OCI-LY7 (cell line): ENCODE results near the gene IFNA21. TPM values are rescaled to one million over a fixed set of nuclear protein-coding genes. Genes with fewer than 3 reads are reported as not detected.
"Not testable (repeated sequence)": the region's sequence is repeated elsewhere in the genome, so short reads cannot be mapped to it uniquely, and the experiment has no call there.

Experiments
- Bru-seq: library from RNA; stranded (reverse); fragments of 400-500 nt; gene quantifications from one replicate; lab custom pipeline; 2021; lab: Mats Ljungman, UMichigan
- BruChase-seq, 2 experiments: library from RNA; stranded (reverse); fragments of 400-500 nt; gene quantifications; one replicate each; lab custom pipeline; 2021; lab: Mats Ljungman, UMichigan
- BruUV-seq: library from RNA; stranded (reverse); fragments of 400-500 nt; replicated peaks from 2 replicates; lab custom pipeline; 2021; lab: Mats Ljungman, UMichigan
- CTCF ChIA-PET: fragments of 300-600 bp; sonication (Branson Sonifier 250); formaldehyde crosslinking; loops from one replicate; lab custom pipeline; 2022; ENCODE audit warnings: antibody characterized with exemption; ENCODE audit not compliant: unreplicated experiment; lab: Charles Lee
- POLR2A ChIA-PET: fragments of 300-600 bp; sonication (Branson Sonifier 250); formaldehyde crosslinking; loops from one replicate; lab custom pipeline; 2022; ENCODE audit warnings: antibody characterized with exemption; lab: Charles Lee
- DNase-seq: peaks from one replicate; pipeline ENCODE4 v3.0.0-alpha.2; 2015; ENCODE audit warnings: low spot score
- H2AFZ ChIP-seq: fragments of 200-600 bp; sonication (generic), shearing (Covaris generic); 2 replicates; pipeline ENCODE4 v1.6.1; 2014; ENCODE audit warnings: mild to moderate bottlenecking, antibody characterized with exemption, low read length, moderate library complexity
- H3K27ac ChIP-seq: fragments of 200-600 bp; sonication (generic); 2 replicates; pipeline ENCODE4 v1.5.1; 2014; ENCODE audit warnings: mixed run types, low read depth, mild to moderate bottlenecking, moderate library complexity, low read length, inconsistent platforms; ENCODE audit not compliant: poor library complexity, severe bottlenecking
- H3K36me3 ChIP-seq: fragments of 200-600 bp; sonication (generic); 2 replicates; pipeline ENCODE4 v1.6.1; 2014; ENCODE audit warnings: mild to moderate bottlenecking, antibody characterized with exemption, low read length, moderate library complexity, mixed read lengths; ENCODE audit not compliant: insufficient read depth
- H3K4me1 ChIP-seq: fragments of 200-600 bp; sonication (generic); 2 replicates; pipeline ENCODE4 v1.5.1; 2014; ENCODE audit warnings: mild to moderate bottlenecking, low read length; ENCODE audit not compliant: insufficient read depth, poor library complexity, severe bottlenecking
- H3K4me2 ChIP-seq: fragments of 200-600 bp; sonication (generic); 2 replicates; pipeline ENCODE4 v1.6.1; 2014; ENCODE audit warnings: mild to moderate bottlenecking, low read length
- H3K4me3 ChIP-seq: fragments of 200-600 bp; sonication (generic); 2 replicates; pipeline ENCODE4 v1.5.1; 2014; ENCODE audit warnings: mild to moderate bottlenecking, low read depth, low read length; ENCODE audit not compliant: poor library complexity, severe bottlenecking
- H3K79me2 ChIP-seq: fragments of 200-600 bp; sonication (generic); 2 replicates; pipeline ENCODE4 v1.6.1; 2016; ENCODE audit warnings: low read depth, mild to moderate bottlenecking, low read length, moderate library complexity, mixed read lengths; ENCODE audit not compliant: insufficient read depth
- H3K9me2 ChIP-seq: fragments of 200-600 bp; sonication (generic); 2 replicates; pipeline ENCODE4 v1.6.1; 2016; ENCODE audit warnings: mild to moderate bottlenecking, low read length, mixed read lengths; ENCODE audit not compliant: insufficient read depth
- H3K9me3 ChIP-seq: fragments of 200-600 bp; sonication (generic); 2 replicates; pipeline ENCODE4 v1.6.1; 2014; ENCODE audit warnings: mild to moderate bottlenecking, mixed run types, low read length, mixed read lengths
- H4K20me1 ChIP-seq: fragments of 200-600 bp; sonication (generic); 2 replicates; pipeline ENCODE4 v1.6.1; 2014; ENCODE audit warnings: mild to moderate bottlenecking, antibody characterized with exemption, low read length, moderate library complexity, mixed read lengths; ENCODE audit not compliant: insufficient read depth
- intact Hi-C: fragments of 100-400 bp; cut with micrococcal nuclease; formaldehyde crosslinking; loops from one replicate; pipeline ENCODE4 v1.10.0; 2022; ENCODE audit not compliant: unreplicated experiment
- long read RNA-seq: library from polyadenylated mRNA; stranded (forward); transcript quantifications from one replicate; pipeline ENCODE4 v2.0.0, GENCODE V29; 2022
- total RNA-seq, 2 experiments: library from RNA; depleted of rRNA in 1 of 2; stranded (reverse); fragments of >200 nt in 1 of 2; shearing (Covaris generic) in 1 of 2; gene quantifications; 2 replicates each; pipeline ENCODE4 v1.2.3, GENCODE V29; 2014 to 2022
- TF ChIP-seq, protein P1 (sequence below): fragments of 200-600 bp; sonication (generic); conservative IDR thresholded peaks from 2 replicates; pipeline ENCODE4 v1.5.1; 2014; ENCODE audit warnings: mild to moderate bottlenecking, antibody characterized with exemption, low read length, moderate library complexity, mixed read lengths

Gene IFNA21
- total RNA-seq (2014; rRNA removed; shearing (Covaris generic)), result not detected in 2 replicates
- total RNA-seq (2022), result not detected in 2 replicates
- not detected for Bru-seq, nascent RNA
- BruChase-seq, experiment 1, labeled RNA remaining after a 6-hour chase, result not detected
- not detected for BruChase-seq, experiment 2, labeled RNA remaining after a 2-hour chase
- long read RNA-seq, result 0 reads

- BruUV-seq, CTCF ChIA-PET: not testable (repeated sequence)
- POLR2A ChIA-PET, result interaction anchor here (0.5 to 0.7 kb wide), 3 partner anchors 56 to 418 kb away, joined by 3 to 8 read pairs (median 3); no protein-coding TSS in a partner anchor
These were observed at the start of gene IFNA21 for GRCh38 chr9:21166560-21166959. TSS of gene IFNA21 (minus strand) at chr9:21166660. CDS start at chr9:21166612, 48 bp downstream.

GRCh38 chr9:21213411-21214326, 47.2 kb upstream of the IFNA21 start:
- TF ChIP-seq, protein P1, sequence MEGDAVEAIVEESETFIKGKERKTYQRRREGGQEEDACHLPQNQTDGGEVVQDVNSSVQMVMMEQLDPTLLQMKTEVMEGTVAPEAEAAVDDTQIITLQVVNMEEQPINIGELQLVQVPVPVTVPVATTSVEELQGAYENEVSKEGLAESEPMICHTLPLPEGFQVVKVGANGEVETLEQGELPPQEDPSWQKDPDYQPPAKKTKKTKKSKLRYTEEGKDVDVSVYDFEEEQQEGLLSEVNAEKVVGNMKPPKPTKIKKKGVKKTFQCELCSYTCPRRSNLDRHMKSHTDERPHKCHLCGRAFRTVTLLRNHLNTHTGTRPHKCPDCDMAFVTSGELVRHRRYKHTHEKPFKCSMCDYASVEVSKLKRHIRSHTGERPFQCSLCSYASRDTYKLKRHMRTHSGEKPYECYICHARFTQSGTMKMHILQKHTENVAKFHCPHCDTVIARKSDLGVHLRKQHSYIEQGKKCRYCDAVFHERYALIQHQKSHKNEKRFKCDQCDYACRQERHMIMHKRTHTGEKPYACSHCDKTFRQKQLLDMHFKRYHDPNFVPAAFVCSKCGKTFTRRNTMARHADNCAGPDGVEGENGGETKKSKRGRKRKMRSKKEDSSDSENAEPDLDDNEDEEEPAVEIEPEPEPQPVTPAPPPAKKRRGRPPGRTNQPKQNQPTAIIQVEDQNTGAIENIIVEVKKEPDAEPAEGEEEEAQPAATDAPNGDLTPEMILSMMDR, result peak; percentile 69
- POLR2A ChIA-PET, H2AFZ ChIP-seq, H3K36me3 ChIP-seq, H3K4me3 ChIP-seq, CTCF ChIA-PET, H4K20me1 ChIP-seq, H3K27ac ChIP-seq, intact Hi-C loops, H3K79me2 ChIP-seq, H3K9me2 ChIP-seq, H3K9me3 ChIP-seq, H3K4me1 ChIP-seq, BruUV-seq, H3K4me2 ChIP-seq: not testable (repeated sequence)
- DNase-seq, result peak; percentile 15

More at GRCh38 chr9:21166560-21166959, at the start of gene IFNA21:
- H4K20me1 ChIP-seq, H3K27ac ChIP-seq, H3K36me3 ChIP-seq, H3K79me2 ChIP-seq, H2AFZ ChIP-seq, H3K9me2 ChIP-seq, H3K4me3 ChIP-seq, DNase-seq, H3K9me3 ChIP-seq, H3K4me2 ChIP-seq, intact Hi-C loops, H3K4me1 ChIP-seq: not testable (repeated sequence)

- BruUV-seq, H3K4me2 ChIP-seq, H3K9me2 ChIP-seq, H3K9me3 ChIP-seq, intact Hi-C loops, H3K27ac ChIP-seq, H4K20me1 ChIP-seq, CTCF ChIA-PET, H2AFZ ChIP-seq, POLR2A ChIA-PET, H3K4me1 ChIP-seq, H3K79me2 ChIP-seq, H3K4me3 ChIP-seq, H3K36me3 ChIP-seq, DNase-seq: not testable (repeated sequence)
These were observed 45.7 kb upstream of the IFNA21 start for GRCh38 chr9:21212160-21212559.

GRCh38 chr9:21210782-21211181, 44.3 kb upstream of the IFNA21 start:
- POLR2A ChIA-PET, result interaction anchor here (0.6 kb wide), 1 partner anchor 125 kb away, joined by 3 read pairs; no protein-coding TSS in a partner anchor
- DNase-seq, BruUV-seq, H4K20me1 ChIP-seq, H3K79me2 ChIP-seq, H2AFZ ChIP-seq, H3K36me3 ChIP-seq, H3K27ac ChIP-seq, H3K4me3 ChIP-seq, CTCF ChIA-PET, H3K9me2 ChIP-seq, H3K9me3 ChIP-seq, intact Hi-C loops, H3K4me1 ChIP-seq, H3K4me2 ChIP-seq: not testable (repeated sequence)
